ENCODE data around the gene CDH13.

- TF ChIP-seq, protein P1, sequence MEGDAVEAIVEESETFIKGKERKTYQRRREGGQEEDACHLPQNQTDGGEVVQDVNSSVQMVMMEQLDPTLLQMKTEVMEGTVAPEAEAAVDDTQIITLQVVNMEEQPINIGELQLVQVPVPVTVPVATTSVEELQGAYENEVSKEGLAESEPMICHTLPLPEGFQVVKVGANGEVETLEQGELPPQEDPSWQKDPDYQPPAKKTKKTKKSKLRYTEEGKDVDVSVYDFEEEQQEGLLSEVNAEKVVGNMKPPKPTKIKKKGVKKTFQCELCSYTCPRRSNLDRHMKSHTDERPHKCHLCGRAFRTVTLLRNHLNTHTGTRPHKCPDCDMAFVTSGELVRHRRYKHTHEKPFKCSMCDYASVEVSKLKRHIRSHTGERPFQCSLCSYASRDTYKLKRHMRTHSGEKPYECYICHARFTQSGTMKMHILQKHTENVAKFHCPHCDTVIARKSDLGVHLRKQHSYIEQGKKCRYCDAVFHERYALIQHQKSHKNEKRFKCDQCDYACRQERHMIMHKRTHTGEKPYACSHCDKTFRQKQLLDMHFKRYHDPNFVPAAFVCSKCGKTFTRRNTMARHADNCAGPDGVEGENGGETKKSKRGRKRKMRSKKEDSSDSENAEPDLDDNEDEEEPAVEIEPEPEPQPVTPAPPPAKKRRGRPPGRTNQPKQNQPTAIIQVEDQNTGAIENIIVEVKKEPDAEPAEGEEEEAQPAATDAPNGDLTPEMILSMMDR (IDR thresholded peaks at IDR 0.05; ENCODE audit: extremely low read depth in 1 of 2, insufficient read depth in 1 of 2, low read depth in 1 of 2, low read length in 2 of 2): no peak
- TF ChIP-seq EZH2 (IDR thresholded peaks at IDR 0.05; ENCODE audit: borderline replicate concordance, low read depth, low read length, severe bottlenecking): no peak
- TF ChIP-seq MAX (IDR thresholded peaks at IDR 0.05; ENCODE audit: insufficient read depth, insufficient read length): no peak
- no peak for TF ChIP-seq POLR2A (IDR thresholded peaks at IDR 0.05; ENCODE audit: low read depth, low read length)
- no peak for TF ChIP-seq FOS (IDR thresholded peaks at IDR 0.05; ENCODE audit: borderline replicate concordance, insufficient read depth, low read length)
- no peak for TF ChIP-seq JUN (IDR thresholded peaks at IDR 0.05; ENCODE audit: borderline replicate concordance, insufficient read depth, insufficient read length, low read depth)
- no peak for TF ChIP-seq POLR2AphosphoS5 (IDR thresholded peaks at IDR 0.05; ENCODE audit: insufficient read depth, low read depth, low read length)
- TF ChIP-seq MYC (IDR thresholded peaks at IDR 0.05; ENCODE audit: low read depth, low read length): no peak
- no peak for TF ChIP-seq GATA2 (IDR thresholded peaks at IDR 0.05; ENCODE audit: insufficient read depth, insufficient read length, low read depth, low read length)
Measured at GRCh38 chr16:82639263-82639662, 12.5 kb downstream of the CDH13 start.

Measured in endothelial cell of umbilical vein (primary cell).